Breast epithelium (tissue), 4 donors: ENCODE measurements around the gene TRIM63. TPM values are rescaled to one million over a fixed set of nuclear protein-coding genes. Genes with fewer than 3 reads are reported as not detected.

Experiments
- DNase-seq, 2 donors: peaks; one replicate each; pipeline ENCODE4 v3.0.0-alpha.2; 2019; ENCODE audit warnings: low spot score in 2 of 2
- H3K27ac ChIP-seq, 2 donors: fragments of 200-600 bp; sonication (generic) in 1 of 2; one replicate each; pipeline ENCODE4 v1.5.1; 2016 to 2019; ENCODE audit warnings: mild to moderate bottlenecking in 1 of 2
- H3K27me3 ChIP-seq, 2 donors: fragments of 200-600 bp; sonication (generic) in 1 of 2; one replicate each; pipeline versions ENCODE4 v1.5.1 to v1.6.0; 2017 to 2019; ENCODE audit warnings: control low read depth in 1 of 2, mild to moderate bottlenecking in 1 of 2
- H3K36me3 ChIP-seq: fragments of 200-600 bp; one replicate; pipeline ENCODE4 v1.5.1; 2019
- H3K4me1 ChIP-seq, 2 donors: fragments of 200-600 bp; sonication (generic); one replicate each; pipeline ENCODE4 v1.5.1; 2016 to 2019; ENCODE audit warnings: control low read depth in 1 of 2
- H3K4me3 ChIP-seq, 3 donors: fragments of 200-600 bp; sonication (generic); 1 replicate in 2 of 3; 2 replicates in 1 of 3; pipeline ENCODE4 v1.5.1; 2016 to 2019; ENCODE audit warnings: mild to moderate bottlenecking in 3 of 3, moderate library complexity in 2 of 3
- H3K9me3 ChIP-seq, 2 donors: fragments of 200-600 bp; sonication (generic) in 1 of 2; one replicate each; pipeline ENCODE4 v1.5.1; 2016 to 2019; ENCODE audit warnings: control low read depth in 1 of 2
- POLR2A ChIP-seq: fragments of 450-650 bp; IDR thresholded peaks from one replicate; pipeline ENCODE4 v1.6.1; 2016; ENCODE audit warnings: antibody characterized with exemption, mild to moderate bottlenecking, moderate library complexity
- POLR2AphosphoS5 ChIP-seq, 3 donors: sonication (generic); formaldehyde crosslinking; IDR thresholded peaks; one replicate each; pipeline ENCODE4 v1.6.1; 2017; ENCODE audit warnings: antibody characterized with exemption in 3 of 3
- intact Hi-C: fragments of 100-400 bp; cut with DNase I; formaldehyde crosslinking; loops from one replicate; pipeline ENCODE4 v1.15.1; 2023; ENCODE audit warnings: low total_unique reads
- total RNA-seq, 3 donors: library from RNA; depleted of rRNA; stranded (reverse); fragments of >200 nt; gene quantifications; one replicate each; pipeline ENCODE4 v1.1.0, GENCODE V29; 2016
- TF ChIP-seq, protein P1 (sequence below), 3 donors: fragments of 450-650 bp; IDR thresholded peaks; one replicate each; pipeline ENCODE4 v1.5.1; 2016 to 2017; ENCODE audit warnings: antibody characterized with exemption in 3 of 3, mild to moderate bottlenecking in 3 of 3, moderate library complexity in 3 of 3

Gene TRIM63
- total RNA-seq, 3 donors from 2014 or later = 2.2 to 4.0 TPM; not detected in 1

GRCh38 chr1:26045722-26046245 is 21.6 kb downstream of the TRIM63 start, which contains the start of gene SLC30A2:
SLC30A2 (minus strand) TSS chr1:26046118; CDS start chr1:26045896, 222 bp downstream.
- TF ChIP-seq, protein P1, sequence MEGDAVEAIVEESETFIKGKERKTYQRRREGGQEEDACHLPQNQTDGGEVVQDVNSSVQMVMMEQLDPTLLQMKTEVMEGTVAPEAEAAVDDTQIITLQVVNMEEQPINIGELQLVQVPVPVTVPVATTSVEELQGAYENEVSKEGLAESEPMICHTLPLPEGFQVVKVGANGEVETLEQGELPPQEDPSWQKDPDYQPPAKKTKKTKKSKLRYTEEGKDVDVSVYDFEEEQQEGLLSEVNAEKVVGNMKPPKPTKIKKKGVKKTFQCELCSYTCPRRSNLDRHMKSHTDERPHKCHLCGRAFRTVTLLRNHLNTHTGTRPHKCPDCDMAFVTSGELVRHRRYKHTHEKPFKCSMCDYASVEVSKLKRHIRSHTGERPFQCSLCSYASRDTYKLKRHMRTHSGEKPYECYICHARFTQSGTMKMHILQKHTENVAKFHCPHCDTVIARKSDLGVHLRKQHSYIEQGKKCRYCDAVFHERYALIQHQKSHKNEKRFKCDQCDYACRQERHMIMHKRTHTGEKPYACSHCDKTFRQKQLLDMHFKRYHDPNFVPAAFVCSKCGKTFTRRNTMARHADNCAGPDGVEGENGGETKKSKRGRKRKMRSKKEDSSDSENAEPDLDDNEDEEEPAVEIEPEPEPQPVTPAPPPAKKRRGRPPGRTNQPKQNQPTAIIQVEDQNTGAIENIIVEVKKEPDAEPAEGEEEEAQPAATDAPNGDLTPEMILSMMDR (IDR thresholded peaks at IDR 0.05) = no peak
- no peak for TF ChIP-seq POLR2A
- TF ChIP-seq POLR2AphosphoS5 (IDR thresholded peaks at IDR 0.05) = no peak
- DNase-seq = no peak
- Histone ChIP-seq H3K9me3 (no peaks in the 10 kb centered on the region), H3K27ac (no peak within 1 kb of the TSS), H3K36me3 (no peaks in the 10 kb centered on the region), H3K4me1 (peaks cover 0 to 13% of the 10 kb centered on the region in 2 donors), H3K27me3 (peaks cover 0 to 58% of the 10 kb centered on the region in 2 donors), H3K4me3 (peak within 1 kb of the TSS; percentile 4 to 53 (median 34))
- intact Hi-C loops = no loop called here

- Histone ChIP-seq H3K27ac (no peak overlapping the region), H3K27me3 (peaks cover 0 to 58% of the 10 kb centered on the region in 2 donors), H3K4me1 (peaks cover 0 to 13% of the 10 kb centered on the region in 2 donors), H3K9me3 (no peaks in the 10 kb centered on the region), H3K36me3 (no peaks in the 10 kb centered on the region), H3K4me3 (peak overlapping the region in 2 of 3 donors; percentile 34 to 53)
- intact Hi-C loops = no loop called here
- DNase-seq = no peak
- TF ChIP-seq POLR2A = no peak
- TF ChIP-seq, protein P1 (IDR thresholded peaks at IDR 0.05) = no peak
- no peak for TF ChIP-seq POLR2AphosphoS5 (IDR thresholded peaks at IDR 0.05)
Measured at GRCh38 chr1:26044971-26045721, 22.3 kb downstream of the TRIM63 start.

DNA sequence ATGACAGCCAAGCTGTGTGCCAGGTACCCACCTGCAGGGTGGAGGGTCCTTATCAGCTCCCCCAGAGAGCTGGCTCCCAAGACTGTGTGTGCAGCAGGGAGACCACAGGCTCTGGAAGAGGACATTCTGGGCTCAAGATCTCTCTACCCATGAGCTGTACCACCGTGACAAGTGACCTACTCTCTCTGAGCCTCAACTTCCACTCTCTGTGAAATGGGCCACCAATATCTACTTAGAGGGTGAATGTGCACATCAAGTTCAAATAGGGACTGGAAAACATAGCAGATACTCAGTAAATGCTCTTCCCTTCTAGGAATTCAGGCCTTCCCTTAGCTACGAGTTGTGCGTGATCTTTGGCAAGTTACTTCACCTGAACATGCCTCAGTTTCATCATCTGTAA is 23.0 kb downstream of the TRIM63 start:
- no peak overlapping the region for H3K27ac ChIP-seq
- intact Hi-C loops = no loop called here
- no peak for DNase-seq

GRCh38 chr1:26043765-26044164 is 23.7 kb downstream of the TRIM63 start:
- TF ChIP-seq, protein P1 (IDR thresholded peaks at IDR 0.05) = no peak
- TF ChIP-seq POLR2AphosphoS5 (IDR thresholded peaks at IDR 0.05) (no peak), POLR2A (no peak)
- Histone ChIP-seq H3K4me3 (no peak overlapping the region), H3K36me3 (no peaks in the 10 kb centered on the region), H3K27me3 (peaks cover 0 to 58% of the 10 kb centered on the region in 2 donors), H3K9me3 (no peaks in the 10 kb centered on the region), H3K4me1 (peaks cover 0 to 13% of the 10 kb centered on the region in 2 donors), H3K27ac (no peak overlapping the region)
- intact Hi-C loops = no loop called here
- no peak for DNase-seq

More for the DNA sequence above, 23.0 kb downstream of the TRIM63 start:
- H3K4me1 ChIP-seq = peaks cover 0 to 13% of the 10 kb centered on the region in 2 donors
- no peak for TF ChIP-seq POLR2A
- TF ChIP-seq POLR2AphosphoS5 (IDR thresholded peaks at IDR 0.05) = no peak
- TF ChIP-seq, protein P1 (IDR thresholded peaks at IDR 0.05) = no peak
- peaks cover 0 to 58% of the 10 kb centered on the region in 2 donors for H3K27me3 ChIP-seq
- H3K4me3 ChIP-seq = no peak overlapping the region
- no peaks in the 10 kb centered on the region for H3K36me3 ChIP-seq
- H3K9me3 ChIP-seq = no peaks in the 10 kb centered on the region

- no peaks in the 10 kb centered on the region for H3K9me3 ChIP-seq
- intact Hi-C loops = no loop called here
- no peak overlapping the region for H3K4me3 ChIP-seq
- no peaks in the 10 kb centered on the region for H3K36me3 ChIP-seq
- no peak for DNase-seq
- H3K4me1 ChIP-seq = peaks cover 0 to 13% of the 10 kb centered on the region in 2 donors
- no peak for TF ChIP-seq POLR2A
- H3K27ac ChIP-seq = no peak overlapping the region
- H3K27me3 ChIP-seq = peaks cover 0 to 51% of the 10 kb centered on the region in 2 donors
Measured at GRCh38 chr1:26041978-26042377, 25.5 kb downstream of the TRIM63 start.
